ENCODE results near the gene EVC.
"Not testable (repeated sequence)": the region's sequence is repeated elsewhere in the genome, so short reads cannot be mapped to it uniquely, and the experiment has no call there.

Gene EVC

GRCh38 chr4:5815641-5816040 is 104.6 kb downstream of the EVC start:
- no peak for DNase-seq (ENCODE audit: low read depth)

GRCh38 chr4:5816101-5816500 is 105.1 kb downstream of the EVC start:
- DNase-seq (ENCODE audit: low read depth): no peak

- DNase-seq (ENCODE audit: low read depth): no peak
These were observed 105.9 kb downstream of the EVC start for GRCh38 chr4:5816851-5817375.

- DNase-seq (ENCODE audit: low read depth): no peak
These were observed 110.8 kb downstream of the EVC start for GRCh38 chr4:5821665-5822358.

- no peak for DNase-seq (ENCODE audit: low read depth)
These were observed 111.6 kb downstream of the EVC start for GRCh38 chr4:5822619-5823018.

GRCh38 chr4:5823542-5824211 is 112.7 kb downstream of the EVC start:
- DNase-seq (ENCODE audit: low read depth): no peak

- no peak for DNase-seq (ENCODE audit: low read depth)
These were observed 113.2 kb downstream of the EVC start for GRCh38 chr4:5824227-5824626.

- DNase-seq (ENCODE audit: low read depth): peak; percentile 4
These were observed 113.6 kb downstream of the EVC start for GRCh38 chr4:5824635-5825034.

GRCh38 chr4:5825321-5826041 is 114.5 kb downstream of the EVC start:
- no peak for DNase-seq (ENCODE audit: low read depth)

- no peak for DNase-seq (ENCODE audit: low read depth)
These were observed 115.6 kb downstream of the EVC start for GRCh38 chr4:5826437-5827107.

- DNase-seq (ENCODE audit: low read depth): no peak
These were observed 116.4 kb downstream of the EVC start for GRCh38 chr4:5827108-5828004.

- DNase-seq (ENCODE audit: low read depth): no peak
These were observed 117.0 kb downstream of the EVC start for GRCh38 chr4:5828005-5828391.

GRCh38 chr4:5836943-5837342 is 125.9 kb downstream of the EVC start:
- DNase-seq (ENCODE audit: low read depth): no peak

- not testable (repeated sequence) for DNase-seq (ENCODE audit: low read depth)
These were observed 126.5 kb downstream of the EVC start for GRCh38 chr4:5837483-5837882.

- DNase-seq (ENCODE audit: low read depth): no peak
These were observed 128.3 kb downstream of the EVC start for GRCh38 chr4:5839332-5839731.

- no peak for DNase-seq (ENCODE audit: low read depth)
These were observed 129.0 kb downstream of the EVC start for GRCh38 chr4:5839751-5840674.

- no peak for DNase-seq (ENCODE audit: low read depth)
These were observed 131.5 kb downstream of the EVC start for GRCh38 chr4:5842456-5842855.

- no peak for DNase-seq (ENCODE audit: low read depth)
These were observed 132.9 kb downstream of the EVC start for GRCh38 chr4:5843573-5844530.

All from HS-27A (cell line).